Measurements from ENCODE around the gene SSBP3. TPM values are rescaled to one million over a fixed set of nuclear protein-coding genes. Genes with fewer than 3 reads are reported as not detected.

The SSBP3 gene
- total and polyA plus RNA-seq, 2 of the 13 experiments (the other 11 are each of a cell fraction or from before 2014, with no cell fraction given) = 8.5 to 17.6 TPM

GRCh38 chr1:54309631-54310366 lies 96.4 kb downstream of the SSBP3 start:
- TF ChIP-seq U2AF2 (IDR thresholded peaks at IDR 0.05; ENCODE audit: low read depth, low read length) = no peak
- TF ChIP-seq, protein P1, sequence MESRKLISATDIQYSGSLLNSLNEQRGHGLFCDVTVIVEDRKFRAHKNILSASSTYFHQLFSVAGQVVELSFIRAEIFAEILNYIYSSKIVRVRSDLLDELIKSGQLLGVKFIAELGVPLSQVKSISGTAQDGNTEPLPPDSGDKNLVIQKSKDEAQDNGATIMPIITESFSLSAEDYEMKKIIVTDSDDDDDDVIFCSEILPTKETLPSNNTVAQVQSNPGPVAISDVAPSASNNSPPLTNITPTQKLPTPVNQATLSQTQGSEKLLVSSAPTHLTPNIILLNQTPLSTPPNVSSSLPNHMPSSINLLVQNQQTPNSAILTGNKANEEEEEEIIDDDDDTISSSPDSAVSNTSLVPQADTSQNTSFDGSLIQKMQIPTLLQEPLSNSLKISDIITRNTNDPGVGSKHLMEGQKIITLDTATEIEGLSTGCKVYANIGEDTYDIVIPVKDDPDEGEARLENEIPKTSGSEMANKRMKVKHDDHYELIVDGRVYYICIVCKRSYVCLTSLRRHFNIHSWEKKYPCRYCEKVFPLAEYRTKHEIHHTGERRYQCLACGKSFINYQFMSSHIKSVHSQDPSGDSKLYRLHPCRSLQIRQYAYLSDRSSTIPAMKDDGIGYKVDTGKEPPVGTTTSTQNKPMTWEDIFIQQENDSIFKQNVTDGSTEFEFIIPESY (CRISPR knock-in tag; IDR thresholded peaks at IDR 0.05) = no peak
- H3K27me3 ChIP-seq (ENCODE audit: control insufficient read depth in 1 of 2, insufficient read depth in 2 of 2, low read length in 2 of 2) = no peaks in the 10 kb centered on the region
- no peak overlapping the region for H2AFZ ChIP-seq (ENCODE audit: low read length)
- BruUV-seq (replicated peaks) = no TSS peak
- H3K9me3 ChIP-seq (ENCODE audit: low read length) = no peaks in the 10 kb centered on the region
- no peak overlapping the region for H3K4me2 ChIP-seq (ENCODE audit: low read depth, low read length)
- in situ Hi-C loops (cut with HindIII; ENCODE audit: extremely low pct_ligation_motif_present, low pct_unique_long_range_greater_than_20kb) = loop anchor here (10.0 kb wide), 1 partner anchor 175 kb away; no protein-coding TSS in a partner anchor
- ATAC-seq = no peak
- POLR2A ChIA-PET = no interaction called here
- WGBS (ENCODE audit: low lambda C conversion rate) = 95% methylated on average over 17 of the region's 19 CpGs
- intact Hi-C loops (cut with micrococcal nuclease; ENCODE audit: unreplicated experiment) = loop anchor here (2.0 kb wide), 1 partner anchor 97 kb away; the partner anchor contains the start of gene SSBP3
- H3K79me2 ChIP-seq (ENCODE audit: insufficient read depth, low read length) = peaks cover 10% of the 10 kb centered on the region
- no peak overlapping the region for H3K4me3 ChIP-seq (replicated peaks in 1 of 3; ENCODE audit: insufficient read depth in 1 of 3, low read depth in 2 of 3, low read length in 3 of 3)
- no peaks in the 10 kb centered on the region for H3K36me3 ChIP-seq (replicated peaks in 1 of 2; ENCODE audit: control insufficient read depth in 1 of 2, insufficient read depth in 2 of 2, low read length in 2 of 2)
- DNase-seq (ENCODE audit: low spot score) = no peak
- CTCF ChIA-PET (ENCODE audit: low intra/inter-chr PET ratio, low total read pairs) = interaction anchor here (2.3 kb wide), 1 partner anchor 179 kb away, joined by 18 read pairs; no protein-coding TSS in a partner anchor
- H3K27ac ChIP-seq (ENCODE audit: extremely low read length, insufficient read depth, low read length) = no peak overlapping the region
- FAIRE-seq = no peak
- no peaks in the 10 kb centered on the region for H4K20me1 ChIP-seq (ENCODE audit: insufficient read depth, low read length)
- peaks cover 9% of the 10 kb centered on the region; the same call in 1 of the 2 replicates for H3K4me1 ChIP-seq (ENCODE audit: insufficient read depth, low read length)
- H3K9ac ChIP-seq (ENCODE audit: insufficient read depth, low read depth, low read length) = no peak overlapping the region

DNA sequence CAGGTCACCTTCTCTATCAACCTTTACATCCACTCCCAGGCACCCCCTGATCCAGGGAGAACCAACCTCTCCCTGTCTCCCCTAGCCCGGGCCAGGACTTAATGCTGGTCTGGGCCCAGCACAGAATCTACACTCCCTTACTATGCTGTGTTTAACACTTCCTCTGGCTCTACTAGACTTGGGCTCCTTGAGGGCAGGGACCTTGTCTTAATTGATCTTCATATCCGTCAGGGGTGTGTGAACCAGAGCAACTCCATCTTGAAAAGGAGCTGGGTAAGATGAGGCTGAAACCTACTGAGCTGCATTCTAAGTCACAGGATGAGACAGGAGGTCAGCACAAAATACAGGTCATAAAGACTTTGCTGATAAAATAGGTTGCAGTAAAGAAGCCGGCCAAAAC lies 98.9 kb downstream of the SSBP3 start:
- no peak overlapping the region for H3K27ac ChIP-seq (ENCODE audit: extremely low read length, insufficient read depth, low read length)
- H3K36me3 ChIP-seq (replicated peaks in 1 of 2; ENCODE audit: control insufficient read depth in 1 of 2, insufficient read depth in 2 of 2, low read length in 2 of 2) = no peaks in the 10 kb centered on the region; a peak in 1 of 5 replicates
- no peak overlapping the region for H3K4me3 ChIP-seq (replicated peaks in 1 of 3; ENCODE audit: insufficient read depth in 1 of 3, low read depth in 2 of 3, low read length in 3 of 3)
- H3K4me1 ChIP-seq (ENCODE audit: insufficient read depth, low read length) = no peaks in the 10 kb centered on the region
- intact Hi-C loops (cut with micrococcal nuclease; ENCODE audit: unreplicated experiment) = no loop called here
- H3K9me3 ChIP-seq (ENCODE audit: low read length) = no peaks in the 10 kb centered on the region
- no peaks in the 10 kb centered on the region for H4K20me1 ChIP-seq (ENCODE audit: insufficient read depth, low read length)
- CTCF ChIA-PET (ENCODE audit: low intra/inter-chr PET ratio, low total read pairs) = no interaction called here
- no peak overlapping the region for H3K4me2 ChIP-seq (ENCODE audit: low read depth, low read length)
- DNase-seq (ENCODE audit: low spot score) (no peak), FAIRE-seq (no peak), ATAC-seq (no peak)
- 100% methylated on average over 3 of the region's 3 CpGs for WGBS (ENCODE audit: low lambda C conversion rate)
- POLR2A ChIA-PET = no interaction called here
- H3K27me3 ChIP-seq (ENCODE audit: control insufficient read depth in 1 of 2, insufficient read depth in 2 of 2, low read length in 2 of 2) = no peaks in the 10 kb centered on the region
- H3K9ac ChIP-seq (ENCODE audit: insufficient read depth, low read depth, low read length) = no peak overlapping the region
- BruUV-seq (replicated peaks) = no TSS peak
- peaks cover 10% of the 10 kb centered on the region for H3K79me2 ChIP-seq (ENCODE audit: insufficient read depth, low read length)
- H2AFZ ChIP-seq (ENCODE audit: low read length) = no peak overlapping the region
- in situ Hi-C loops (cut with HindIII; ENCODE audit: extremely low pct_ligation_motif_present, low pct_unique_long_range_greater_than_20kb) = no loop called here
- TF ChIP-seq, protein P2, sequence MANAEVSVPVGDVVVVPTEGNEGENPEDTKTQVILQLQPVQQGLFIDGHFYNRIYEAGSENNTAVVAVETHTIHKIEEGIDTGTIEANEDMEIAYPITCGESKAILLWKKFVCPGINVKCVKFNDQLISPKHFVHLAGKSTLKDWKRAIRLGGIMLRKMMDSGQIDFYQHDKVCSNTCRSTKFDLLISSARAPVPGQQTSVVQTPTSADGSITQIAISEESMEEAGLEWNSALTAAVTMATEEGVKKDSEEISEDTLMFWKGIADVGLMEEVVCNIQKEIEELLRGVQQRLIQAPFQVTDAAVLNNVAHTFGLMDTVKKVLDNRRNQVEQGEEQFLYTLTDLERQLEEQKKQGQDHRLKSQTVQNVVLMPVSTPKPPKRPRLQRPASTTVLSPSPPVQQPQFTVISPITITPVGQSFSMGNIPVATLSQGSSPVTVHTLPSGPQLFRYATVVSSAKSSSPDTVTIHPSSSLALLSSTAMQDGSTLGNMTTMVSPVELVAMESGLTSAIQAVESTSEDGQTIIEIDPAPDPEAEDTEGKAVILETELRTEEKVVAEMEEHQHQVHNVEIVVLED (CRISPR knock-in tag; IDR thresholded peaks at IDR 0.05; ENCODE audit: borderline replicate concordance) = no peak
- no peak for TF ChIP-seq ZNF800 (CRISPR knock-in tag; IDR thresholded peaks at IDR 0.05)
- TF ChIP-seq PCBP1 (IDR thresholded peaks at IDR 0.05; ENCODE audit: borderline replicate concordance, low read depth, low read length) = no peak
- TF ChIP-seq ZNF563 (CRISPR knock-in tag; IDR thresholded peaks at IDR 0.05) = no peak
- TF ChIP-seq MAFK (conservative IDR thresholded peaks at IDR 0.05 in 1 of 2, IDR thresholded peaks at IDR 0.05 in 1 of 2; ENCODE audit: low read length in 2 of 2) = no peak
- TF ChIP-seq JARID2 (CRISPR knock-in tag; IDR thresholded peaks at IDR 0.05; ENCODE audit: insufficient replicate concordance) = no peak
